Pancreas (tissue), 10 donors: ENCODE results near the gene GRWD1. TPM values are rescaled to one million over a fixed set of nuclear protein-coding genes. Genes with fewer than 3 reads are reported as not detected.
A peak's percentile ranks its signal among the peaks of the same experiment; 100 is the strongest.

Source experiments
- ATAC-seq, 4 donors: fragments of 200-7000 bp; cut with Tn5 transposase; one replicate each; pipeline versions ENCODE4 v1.8.0 to v1.9.1; 2020; ENCODE audit warnings: mild to moderate bottlenecking in 4 of 4, moderate library complexity in 4 of 4
- DNase-seq, 6 donors: peaks; one replicate each; pipeline ENCODE4 v3.0.0-alpha.2; 2020
- FAIRE-seq: peaks from 2 replicates; lab custom pipeline; 2012; peaks lifted over from hg19 to GRCh38; lab: Jason Lieb, UNC
- H3K27ac ChIP-seq, 4 donors: fragments of 200-600 bp; sonication (generic); 1 replicate in 3 of 4; 2 replicates in 1 of 4; pipeline versions ENCODE4 v1.5.0 to v1.8.0; 2020
- H3K27me3 ChIP-seq, 4 donors: fragments of 200-600 bp; one replicate each; pipeline ENCODE4 v1.8.0; 2021
- H3K36me3 ChIP-seq, 3 donors: fragments of 200-600 bp; sonication (generic) in 1 of 3; one replicate each; pipeline versions ENCODE4 v1.5.0 to v1.8.0; 2020 to 2021
- H3K4me1 ChIP-seq, 3 donors: fragments of 200-600 bp; one replicate each; pipeline ENCODE4 v1.8.0; 2021
- H3K4me3 ChIP-seq, 4 donors: fragments of 200-600 bp; sonication (generic) in 2 of 4; one replicate each; pipeline versions ENCODE4 v1.5.0 to v1.8.0; 2020 to 2021
- H3K9me3 ChIP-seq, 4 donors: fragments of 200-600 bp; one replicate each; pipeline ENCODE4 v1.8.0; 2021
- CTCF ChIP-seq, 4 donors: fragments of 200-600 bp; sonication (generic) in 3 of 4; IDR thresholded peaks; one replicate each; pipeline versions ENCODE4 v1.5.0 to v1.8.0; 2021; ENCODE audit warnings: antibody characterized with exemption in 4 of 4
- WGBS, 2 donors: extraction: QIAGEN DNeasy Blood & Tissue Kit; methylation state at CpG; one replicate each; pipeline ENCODE4 v1.1.7; 2013; 5-methylcytosine and 5-hydroxymethylcytosine counted together
- intact Hi-C, 3 donors: fragments of 100-400 bp; cut with DNase I; formaldehyde crosslinking; loops; one replicate each; pipeline versions ENCODE4 v1.11.1 to v1.14.2; 2022
- polyA plus RNA-seq, 2 donors: library from polyadenylated mRNA; stranded (reverse); fragments of 200-250 nt; gene quantifications; one replicate each; pipeline ENCODE4 v1.2.3, GENCODE V29; 2013
- total RNA-seq, 6 donors: library from RNA; stranded (reverse); fragmentation: NEBNext Ultra II Directional in 4 of 6; extraction: Animal tissue kit (Norgen Biotek cat#: 25700) in 4 of 6; gene quantifications; one replicate each; pipeline versions ENCODE4 v1.2.1 to v1.2.4, GENCODE V29; 2021 to 2023
- donor health status: healthy with polysubstance abuse.
- donor health status: DM: no; HTN: no; CAD: no; lungs with moderate emphysema.
- donor health status: DM: no; HTN: no; CAD: no.
- donor health status: control.
- donor health status: control.
- donor health status: Bipolar disorder and iron deficiency.
- donor health status: DM: yes; HTN: yes; CAD: no.
- donor health status: DM: no; HTN: no; CAD: no.
- donor health status: DM: no; HTN: no; CAD: no.
- donor health status: DM: yes; HTN: yes; CAD: no.

Gene GRWD1
- total and polyA plus RNA-seq, 8 donors, result 8.6 to 23.1 (median 16.2) TPM

DNA sequence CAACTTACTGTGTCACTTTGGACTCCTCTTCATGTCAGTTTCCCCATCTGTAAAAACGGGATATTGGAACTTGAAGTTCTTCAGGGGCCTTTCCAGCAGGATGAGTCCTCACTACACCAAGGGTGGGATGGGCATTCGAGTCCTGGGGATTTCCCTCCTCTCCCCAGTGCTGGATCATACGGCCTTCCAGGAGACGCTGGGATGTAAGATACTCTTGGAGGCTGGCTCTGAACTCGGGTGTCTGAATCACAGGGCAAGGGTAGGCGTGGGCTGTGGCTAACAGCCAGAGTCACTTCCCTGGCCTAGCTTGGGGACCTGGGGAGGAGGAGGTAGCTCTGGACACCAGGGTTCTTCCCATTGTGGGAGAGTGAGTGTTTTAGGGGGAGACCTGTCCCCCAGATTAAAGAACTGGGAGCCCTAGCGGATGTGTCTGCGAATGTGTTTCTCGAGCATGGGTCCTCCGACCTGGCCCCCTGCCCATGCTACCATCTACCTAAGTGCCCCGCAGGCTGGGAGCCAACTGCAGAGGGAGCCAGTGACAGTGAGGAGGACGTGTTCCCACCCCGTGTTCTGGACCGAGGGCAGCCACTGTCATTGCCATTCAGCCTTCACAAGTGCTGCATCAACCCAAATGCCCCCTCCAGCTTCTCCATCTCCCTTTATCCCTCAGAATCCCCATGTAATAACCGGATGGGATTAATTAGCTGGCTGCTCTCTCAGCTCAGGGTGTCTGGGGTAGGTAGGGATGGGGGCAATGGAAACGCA lies 21.0 kb downstream of the GRWD1 start:
- DNase-seq, result peak in 3 of 6 donors; percentile 53 to 55 (median 54)
- Histone ChIP-seq H3K9me3 (no peaks in the 10 kb centered on the region), H3K4me1 (peaks cover 0 to 6% (median 6%) of the 10 kb centered on the region in 3 donors), H3K4me3 (no peak overlapping the region), H3K27ac (no peak overlapping the region), H3K27me3 (no peaks in the 10 kb centered on the region), H3K36me3 (peaks cover 0 to 10% (median 8%) of the 10 kb centered on the region in 3 donors)
- no peak for TF ChIP-seq CTCF (IDR thresholded peaks at IDR 0.05)
- intact Hi-C loops, result no loop called here
- no peak for ATAC-seq
- WGBS, 2 donors, result 49 to 59% methylated on average over 16 of the region's 16 CpGs
- no peak for FAIRE-seq

- Histone ChIP-seq H3K27me3 (no peaks in the 10 kb centered on the region), H3K4me1 (peaks cover 0 to 6% (median 6%) of the 10 kb centered on the region in 3 donors), H3K9me3 (no peaks in the 10 kb centered on the region), H3K27ac (peak overlapping the region; percentile 89 to 96 (median 92)), H3K36me3 (peaks cover 3 to 29% (median 16%) of the 10 kb centered on the region in 3 donors), H3K4me3 (peak overlapping the region; percentile 81 to 98 (median 86))
- DNase-seq, result peak; percentile 95 to 100 (median 100)
- TF ChIP-seq CTCF (IDR thresholded peaks at IDR 0.05), result no peak
- intact Hi-C loops, result no loop called here
- WGBS, 2 donors, result 0% methylated on average over 36 of the region's 36 CpGs
- ATAC-seq, result peak; percentile 89 to 95 (median 92)
- FAIRE-seq, result peak; percentile 99
Measured at GRCh38 chr19:48468772-48469288, 23.0 kb downstream of the GRWD1 start.

- 0% methylated on average over 49 to 64 of the region's 66 CpGs for WGBS, 2 donors
- intact Hi-C loops, result no loop called here
- peaks cover 0 to 6% (median 6%) of the 10 kb centered on the region in 3 donors for H3K4me1 ChIP-seq
- no peak for FAIRE-seq
- peak within 1 kb of the TSS; percentile 81 to 98 (median 86) for H3K4me3 ChIP-seq
- no peak for TF ChIP-seq CTCF (IDR thresholded peaks at IDR 0.05)
- peak; percentile 79 to 92 (median 86) for DNase-seq
- H3K27ac ChIP-seq, result peak within 1 kb of the TSS; percentile 89 to 96 (median 92)
- H3K27me3 ChIP-seq, result no peaks in the 10 kb centered on the region
- peaks cover 3 to 32% (median 22%) of the 10 kb centered on the region in 3 donors for H3K36me3 ChIP-seq
- H3K9me3 ChIP-seq, result no peaks in the 10 kb centered on the region
- ATAC-seq, result peak; percentile 71 to 77 (median 74)
Measured at GRCh38 chr19:48469289-48469881, 23.6 kb downstream of the GRWD1 start, which contains the start of gene CYTH2. Gene CYTH2, plus strand, starts transcription at chr19:48469369. Its CDS starts 139 bp downstream, at chr19:48469508.

DNA sequence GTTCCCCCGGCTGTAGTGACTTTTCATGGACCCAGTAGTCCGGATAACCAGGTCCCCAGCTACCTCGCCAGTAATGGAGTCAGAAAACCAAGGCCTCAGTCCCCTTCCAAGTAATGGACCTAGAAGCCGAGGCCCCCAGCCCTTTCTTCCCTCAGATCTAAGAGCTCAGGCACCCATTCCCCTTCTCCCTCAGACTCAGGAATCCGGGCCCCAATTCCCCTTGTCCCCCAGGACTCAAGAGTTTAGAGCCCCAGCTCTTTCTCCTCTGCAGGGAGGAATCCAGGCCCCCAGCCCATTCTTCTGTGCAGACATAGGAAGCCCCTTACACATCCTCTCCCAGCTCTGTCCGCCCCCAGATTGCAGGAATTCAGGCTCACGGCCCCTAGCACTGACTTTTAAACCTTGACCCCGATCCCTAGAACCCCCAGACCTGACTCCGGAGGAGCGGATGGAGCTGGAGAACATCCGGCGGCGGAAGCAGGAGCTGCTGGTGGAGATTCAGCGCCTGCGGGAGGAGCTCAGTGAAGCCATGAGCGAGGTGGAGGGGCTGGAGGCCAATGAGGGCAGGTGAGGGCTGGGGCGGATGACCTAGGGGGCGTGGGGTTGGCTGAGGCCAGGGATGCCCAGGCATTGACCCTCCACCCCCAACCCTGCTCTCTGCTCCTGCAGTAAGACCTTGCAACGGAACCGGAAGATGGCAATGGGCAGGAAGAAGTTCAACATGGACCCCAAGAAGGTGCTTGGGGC lies 24.3 kb downstream of the GRWD1 start:
- Histone ChIP-seq H3K9me3 (no peaks in the 10 kb centered on the region), H3K4me3 (peak overlapping the region; percentile 81 to 98 (median 86)), H3K27me3 (no peaks in the 10 kb centered on the region), H3K4me1 (peaks cover 0 to 6% (median 6%) of the 10 kb centered on the region in 3 donors), H3K36me3 (peaks cover 3 to 38% (median 28%) of the 10 kb centered on the region in 3 donors), H3K27ac (peak overlapping the region in 3 of 4 donors; percentile 91 to 96 (median 94))
- ATAC-seq, result no peak
- no peak for FAIRE-seq
- intact Hi-C loops, result no loop called here
- peak in 1 of 6 donors; percentile 61 for DNase-seq
- 46 to 47% methylated on average over 20 of the region's 20 CpGs for WGBS, 2 donors
- no peak for TF ChIP-seq CTCF (IDR thresholded peaks at IDR 0.05)
